SU-DHL-6 (cell line): ENCODE measurements around the gene HS6ST1.

Source experiments
- H2AFZ ChIP-seq: fragments of 200-600 bp; sonication (generic); 2 replicates; pipeline ENCODE4 v1.6.1; 2014; ENCODE audit warnings: low read depth, mild to moderate bottlenecking, moderate library complexity, mixed read lengths, antibody characterized with exemption, low read length; ENCODE audit not compliant: severe bottlenecking
- H3F3A ChIP-seq: fragments of 200-600 bp; shearing (Covaris generic); 2 replicates; pipeline ENCODE4 v1.6.0; 2016; ENCODE audit warnings: antibody characterized with exemption, mild to moderate bottlenecking; ENCODE audit not compliant: insufficient read depth
- H3K27ac ChIP-seq: fragments of 200-600 bp; sonication (generic); 2 replicates; pipeline ENCODE4 v1.5.1; 2016; ENCODE audit warnings: low read depth, mild to moderate bottlenecking, low read length, moderate library complexity, mixed read lengths
- H3K27me3 ChIP-seq: fragments of 200-600 bp; sonication (generic), shearing (Covaris generic); 2 replicates; pipeline ENCODE4 v1.6.0; 2014; ENCODE audit warnings: mild to moderate bottlenecking, low read length
- H3K36me3 ChIP-seq: fragments of 200-600 bp; sonication (generic); 2 replicates; pipeline ENCODE4 v1.6.1; 2014; ENCODE audit warnings: mild to moderate bottlenecking, low read length, mixed read lengths
- H3K4me2 ChIP-seq: fragments of 300-600, 200-600 bp; shearing (Covaris generic), sonication (generic); 2 replicates; pipeline ENCODE4 v1.6.0; 2014; ENCODE audit warnings: low read length, low read depth, mild to moderate bottlenecking; ENCODE audit not compliant: poor library complexity, severe bottlenecking
- H3K4me3 ChIP-seq: fragments of 200-600 bp; sonication (generic); 2 replicates; pipeline ENCODE4 v1.5.1; 2014; ENCODE audit warnings: antibody characterized with exemption, low read length, mild to moderate bottlenecking, mixed read lengths; ENCODE audit not compliant: insufficient read depth, poor library complexity, severe bottlenecking
- H3K79me2 ChIP-seq: fragments of 200-600 bp; sonication (generic); 2 replicates; pipeline ENCODE4 v1.6.1; 2014; ENCODE audit warnings: mild to moderate bottlenecking, low read length, moderate library complexity; ENCODE audit not compliant: insufficient read depth
- H3K9ac ChIP-seq: fragments of 200-600 bp; sonication (generic); 2 replicates; pipeline ENCODE4 v1.7.0; 2014; ENCODE audit warnings: mild to moderate bottlenecking, low read length
- H3K9me2 ChIP-seq: fragments of 200-600 bp; sonication (generic); replicated peaks from 2 replicates; pipeline ENCODE4 v1.6.1; 2014; ENCODE audit warnings: low read length; ENCODE audit not compliant: insufficient read depth
- H3K9me3 ChIP-seq: fragments of 200-600 bp; sonication (generic); 2 replicates; pipeline ENCODE4 v1.6.1; 2014; ENCODE audit warnings: low read length, mixed read lengths; ENCODE audit not compliant: insufficient read depth
- H4K20me1 ChIP-seq: fragments of 200-600 bp; sonication (generic); 2 replicates; pipeline ENCODE4 v1.6.1; 2014; ENCODE audit warnings: low read depth, mild to moderate bottlenecking, antibody characterized with exemption, low read length, moderate library complexity, mixed read lengths
- CTCF ChIP-seq: fragments of 200-600 bp; sonication (generic); IDR thresholded peaks from one replicate; pipeline ENCODE4 v1.5.1; 2017; ENCODE audit warnings: antibody characterized with exemption, mild to moderate bottlenecking, low read length, moderate library complexity; ENCODE audit not compliant: insufficient read depth, poor library complexity, severe bottlenecking
- EZH2phosphoT487 ChIP-seq: fragments of 200-600 bp; sonication (generic), shearing (Covaris generic); conservative IDR thresholded peaks from 2 replicates; pipeline ENCODE4 v1.6.1; 2018; ENCODE audit warnings: mild to moderate bottlenecking, antibody characterized with exemption, low read length, moderate library complexity, mixed read lengths

The HS6ST1 gene

GRCh38 chr2:128354161-128354560 is 35.5 kb upstream of the HS6ST1 start:
- H3K9ac ChIP-seq: no peak overlapping the region
- no peaks in the 10 kb centered on the region for H3K27me3 ChIP-seq
- H3K9me3 ChIP-seq: no peaks in the 10 kb centered on the region
- no peaks in the 10 kb centered on the region for H3K9me2 ChIP-seq
- no peaks in the 10 kb centered on the region for H3K79me2 ChIP-seq
- H4K20me1 ChIP-seq: no peaks in the 10 kb centered on the region
- H3K4me3 ChIP-seq: no peak overlapping the region
- no peak overlapping the region for H3K4me2 ChIP-seq
- no peaks in the 10 kb centered on the region for H3K36me3 ChIP-seq
- H2AFZ ChIP-seq: no peak overlapping the region
- H3F3A ChIP-seq: no peaks in the 10 kb centered on the region
- no peak overlapping the region for H3K27ac ChIP-seq
- TF ChIP-seq CTCF: no peak
- no peak for TF ChIP-seq EZH2phosphoT487

GRCh38 chr2:128350736-128351135 is 32.1 kb upstream of the HS6ST1 start:
- Histone ChIP-seq H3F3A (no peaks in the 10 kb centered on the region), H3K9me2 (no peaks in the 10 kb centered on the region), H3K9me3 (no peaks in the 10 kb centered on the region), H3K9ac (no peak overlapping the region), H2AFZ (no peak overlapping the region), H3K4me2 (no peak overlapping the region), H3K27ac (no peak overlapping the region), H3K4me3 (no peak overlapping the region), H4K20me1 (no peaks in the 10 kb centered on the region), H3K79me2 (no peaks in the 10 kb centered on the region), H3K36me3 (no peaks in the 10 kb centered on the region), H3K27me3 (no peaks in the 10 kb centered on the region)
- no peak for TF ChIP-seq EZH2phosphoT487
- no peak for TF ChIP-seq CTCF

DNA sequence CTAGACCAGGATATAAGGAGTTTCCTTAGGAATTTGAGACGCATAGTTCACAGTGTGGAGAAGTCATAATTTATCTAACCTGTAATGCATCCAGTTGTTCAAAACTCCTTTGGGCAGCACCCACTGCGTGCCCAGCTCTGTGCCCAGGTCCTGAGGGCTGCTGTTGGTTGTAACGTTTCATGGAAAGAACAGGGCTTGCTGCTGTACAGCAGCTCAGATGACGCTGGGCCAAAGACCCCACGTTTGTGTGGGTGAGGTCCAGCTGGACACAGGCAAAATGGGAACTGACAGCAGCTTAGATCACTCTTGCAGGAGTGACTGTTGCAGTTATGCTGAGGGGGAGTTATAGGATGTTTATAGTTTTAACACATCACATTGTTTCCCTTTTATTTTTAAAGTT is 30.0 kb upstream of the HS6ST1 start:
- Histone ChIP-seq H3K9me2 (no peaks in the 10 kb centered on the region), H2AFZ (no peak overlapping the region), H3F3A (no peaks in the 10 kb centered on the region), H3K79me2 (no peaks in the 10 kb centered on the region), H3K36me3 (no peaks in the 10 kb centered on the region), H3K9ac (no peak overlapping the region), H3K4me2 (no peak overlapping the region), H3K27ac (no peak overlapping the region), H3K27me3 (no peaks in the 10 kb centered on the region), H4K20me1 (no peaks in the 10 kb centered on the region), H3K9me3 (no peaks in the 10 kb centered on the region), H3K4me3 (no peak overlapping the region)
- TF ChIP-seq EZH2phosphoT487: no peak
- no peak for TF ChIP-seq CTCF
